Measurements from ENCODE around the gene SCLT1. TPM values are rescaled to one million over a fixed set of nuclear protein-coding genes. Genes with fewer than 3 reads are reported as not detected.

Gene SCLT1
- polyA plus RNA-seq, 1 experiment = 3.1 TPM

- TF ChIP-seq CTCF (IDR thresholded peaks at IDR 0.05; ENCODE audit: insufficient read depth, low read depth, low read length) = no peak
- no peak for DNase-seq (ENCODE audit: low read depth)
- Histone ChIP-seq H3K27me3 (ENCODE audit: control insufficient read depth, insufficient read depth, low read length) (no peaks in the 10 kb centered on the region), H3K36me3 (ENCODE audit: control insufficient read depth, insufficient read depth, low read length) (peaks cover 24% of the 10 kb centered on the region), H3K4me3 (ENCODE audit: low read depth, low read length) (no peak overlapping the region)
- CTCF ChIA-PET = no interaction called here
- POLR2A ChIA-PET = no interaction called here
These were observed 246.1 kb downstream of the SCLT1 start for GRCh38 chr4:128847082-128847724.

GRCh38 chr4:128846063-128846462, 247.3 kb downstream of the SCLT1 start:
- POLR2A ChIA-PET = no interaction called here
- Histone ChIP-seq H3K4me3 (ENCODE audit: low read depth, low read length) (no peak overlapping the region), H3K36me3 (ENCODE audit: control insufficient read depth, insufficient read depth, low read length) (peaks cover 21% of the 10 kb centered on the region), H3K27me3 (ENCODE audit: control insufficient read depth, insufficient read depth, low read length) (no peaks in the 10 kb centered on the region)
- CTCF ChIA-PET = interaction anchor here (1.5 kb wide), 1 partner anchor 11 kb away, joined by 3 read pairs; no protein-coding TSS in a partner anchor
- no peak for TF ChIP-seq CTCF (IDR thresholded peaks at IDR 0.05; ENCODE audit: insufficient read depth, low read depth, low read length)
- no peak for DNase-seq (ENCODE audit: low read depth)

GRCh38 chr4:128844931-128845330, 248.4 kb downstream of the SCLT1 start:
- DNase-seq (ENCODE audit: low read depth) = no peak
- no peak overlapping the region for H3K4me3 ChIP-seq (ENCODE audit: low read depth, low read length)
- ChIA-PET CTCF (interaction anchor here (1.5 kb wide), 1 partner anchor 10 kb away, joined by 3 read pairs; no protein-coding TSS in a partner anchor), POLR2A (no interaction called here)
- H3K36me3 ChIP-seq (ENCODE audit: control insufficient read depth, insufficient read depth, low read length) = peaks cover 20% of the 10 kb centered on the region
- TF ChIP-seq CTCF (IDR thresholded peaks at IDR 0.05; ENCODE audit: insufficient read depth, low read depth, low read length) = no peak
- no peaks in the 10 kb centered on the region for H3K27me3 ChIP-seq (ENCODE audit: control insufficient read depth, insufficient read depth, low read length)

GRCh38 chr4:128841402-128841801, 251.9 kb downstream of the SCLT1 start:
- ChIA-PET CTCF (interaction anchor here (1.0 to 1.4 kb wide), 2 partner anchors 9 to 387 kb away, joined by 3 to 4 read pairs; no protein-coding TSS in a partner anchor), POLR2A (no interaction called here)
- Histone ChIP-seq H3K36me3 (ENCODE audit: control insufficient read depth, insufficient read depth, low read length) (peaks cover 9% of the 10 kb centered on the region), H3K27me3 (ENCODE audit: control insufficient read depth, insufficient read depth, low read length) (no peaks in the 10 kb centered on the region), H3K4me3 (ENCODE audit: low read depth, low read length) (no peak overlapping the region)
- DNase-seq (ENCODE audit: low read depth) = no peak
- TF ChIP-seq CTCF (IDR thresholded peaks at IDR 0.05; ENCODE audit: insufficient read depth, low read depth, low read length) = no peak

- CTCF ChIA-PET = interaction anchor here (1.0 to 1.4 kb wide), 2 partner anchors 8 to 386 kb away, joined by 3 to 4 read pairs; no protein-coding TSS in a partner anchor
- peaks cover 5% of the 10 kb centered on the region; the same call in 1 of the 2 replicates for H3K36me3 ChIP-seq (ENCODE audit: control insufficient read depth, insufficient read depth, low read length)
- H3K4me3 ChIP-seq (ENCODE audit: low read depth, low read length) = no peak overlapping the region
- no peaks in the 10 kb centered on the region for H3K27me3 ChIP-seq (ENCODE audit: control insufficient read depth, insufficient read depth, low read length)
- no peak for TF ChIP-seq CTCF (IDR thresholded peaks at IDR 0.05; ENCODE audit: insufficient read depth, low read depth, low read length)
- POLR2A ChIA-PET = no interaction called here
- no peak for DNase-seq (ENCODE audit: low read depth)
These were observed 252.5 kb downstream of the SCLT1 start for GRCh38 chr4:128840711-128841318.
